HG03103 (cell line): ENCODE measurements around the gene SEMA3F.

ENCODE experiments used
- ATAC-seq: cut with Tn5 transposase; IDR thresholded peaks from one replicate; pipeline ENCODE4 v1.9.1; 2021; ENCODE audit warnings: low read depth; ENCODE audit not compliant: unreplicated experiment

The SEMA3F gene

DNA sequence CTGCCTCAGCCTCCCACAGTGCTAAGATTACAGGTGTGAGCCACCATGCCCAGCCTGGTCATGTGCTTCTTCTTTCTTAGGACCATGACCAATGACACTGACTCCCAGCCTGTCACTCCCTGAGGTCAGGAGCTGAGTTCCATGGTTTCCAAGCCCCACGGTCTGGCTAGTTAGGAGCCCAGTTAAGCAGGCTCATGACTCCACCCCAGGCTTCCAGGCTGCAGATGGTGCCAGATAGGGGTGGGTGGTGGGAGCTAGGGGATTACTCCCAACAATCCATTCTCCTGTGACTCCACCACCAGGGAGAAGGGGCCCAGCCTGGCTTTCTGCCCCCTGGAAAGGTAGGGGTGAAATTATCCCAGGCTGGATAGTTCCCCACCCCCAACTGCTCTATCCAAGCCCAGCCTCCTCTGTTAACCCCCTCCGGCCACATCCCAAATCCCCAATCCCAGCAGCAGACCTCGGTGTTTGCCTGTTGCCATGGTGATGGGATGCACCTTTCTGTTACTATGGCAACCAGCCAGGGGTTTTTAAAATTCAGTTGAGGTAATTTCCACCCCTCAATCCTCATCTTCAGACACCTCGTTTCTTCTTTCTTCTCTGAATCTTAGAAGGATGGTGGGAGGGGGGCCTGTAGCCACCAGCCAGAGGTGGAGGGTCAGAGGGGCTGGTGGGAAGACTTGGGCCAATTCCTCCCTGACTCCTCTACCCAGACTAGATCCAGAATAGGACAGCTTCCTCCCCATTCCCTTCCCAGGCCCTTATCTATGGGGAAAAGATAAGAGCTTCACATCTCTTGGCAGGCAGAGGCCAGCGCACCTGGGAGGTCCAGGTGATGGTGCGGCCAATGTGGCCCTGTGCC is 22.5 kb upstream of the SEMA3F start:
- no peak for ATAC-seq

DNA sequence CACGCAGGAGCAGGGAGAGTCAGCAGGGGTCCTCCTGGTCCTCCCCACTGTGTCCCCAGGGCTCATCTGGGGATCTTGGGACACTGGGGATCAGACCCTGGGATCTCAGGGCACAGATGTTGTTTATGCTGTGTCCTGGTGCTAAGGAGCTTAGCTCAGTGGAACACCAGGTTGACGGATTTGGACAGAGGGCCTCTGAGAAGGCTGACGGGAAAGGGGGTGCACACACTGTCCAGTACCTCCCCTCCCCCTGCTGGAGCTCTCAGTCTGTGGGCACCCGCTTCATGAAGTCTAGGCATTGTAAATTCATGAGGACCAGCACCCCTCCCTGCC is 21.9 kb upstream of the SEMA3F start:
- no peak for ATAC-seq

DNA sequence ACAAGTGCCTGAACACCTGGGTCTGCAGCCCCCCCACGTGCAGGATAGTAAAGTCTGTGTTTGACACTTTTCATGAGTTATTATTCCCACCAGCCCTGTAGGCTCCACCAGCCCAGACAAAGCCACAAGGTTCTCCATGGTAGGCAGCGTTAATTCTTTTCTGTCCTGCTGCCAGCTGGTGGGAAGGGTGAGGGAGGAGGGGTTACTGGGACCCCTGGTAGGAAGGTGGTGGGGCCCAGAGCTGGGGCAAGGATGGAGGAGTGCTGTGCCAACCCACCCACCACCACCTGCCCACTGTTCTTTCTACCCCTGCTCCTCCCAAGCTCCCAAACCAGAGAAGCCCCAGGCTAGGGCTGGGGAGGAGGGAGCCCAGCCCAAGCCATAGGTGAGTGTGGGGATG is 20.8 kb upstream of the SEMA3F start:
- ATAC-seq, result no peak

- no peak for ATAC-seq
These were observed 19.2 kb upstream of the SEMA3F start for GRCh38 chr3:50135964-50136363.

GRCh38 chr3:50136714-50137405 is 18.3 kb upstream of the SEMA3F start:
- ATAC-seq, result no peak

- ATAC-seq, result no peak
These were observed 17.6 kb upstream of the SEMA3F start for GRCh38 chr3:50137531-50137930.

- no peak for ATAC-seq
These were observed 16.6 kb upstream of the SEMA3F start for GRCh38 chr3:50138266-50139200.

GRCh38 chr3:50139308-50139707 is 15.8 kb upstream of the SEMA3F start:
- ATAC-seq, result no peak

GRCh38 chr3:50139718-50140423 is 15.3 kb upstream of the SEMA3F start:
- ATAC-seq, result no peak

DNA sequence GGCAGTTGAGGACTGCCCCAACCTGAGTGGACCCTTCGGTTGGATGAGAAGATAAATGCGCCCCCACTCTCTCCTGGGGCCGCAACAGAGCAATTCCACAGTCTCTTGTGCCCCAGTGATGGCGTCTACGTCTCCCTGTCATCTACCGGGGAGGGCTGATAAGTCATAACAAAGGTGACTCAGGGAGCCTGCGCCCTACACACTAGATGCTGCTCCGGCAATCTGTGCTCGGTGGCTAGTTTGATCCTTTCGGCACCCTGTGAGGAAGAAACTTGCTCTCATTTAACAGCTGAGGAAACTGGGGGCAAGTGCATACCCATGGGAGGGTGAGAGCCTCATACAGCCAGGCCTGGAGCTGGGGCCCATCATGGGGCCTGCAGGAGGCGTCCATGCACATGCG is 14.1 kb upstream of the SEMA3F start:
- no peak for ATAC-seq

DNA sequence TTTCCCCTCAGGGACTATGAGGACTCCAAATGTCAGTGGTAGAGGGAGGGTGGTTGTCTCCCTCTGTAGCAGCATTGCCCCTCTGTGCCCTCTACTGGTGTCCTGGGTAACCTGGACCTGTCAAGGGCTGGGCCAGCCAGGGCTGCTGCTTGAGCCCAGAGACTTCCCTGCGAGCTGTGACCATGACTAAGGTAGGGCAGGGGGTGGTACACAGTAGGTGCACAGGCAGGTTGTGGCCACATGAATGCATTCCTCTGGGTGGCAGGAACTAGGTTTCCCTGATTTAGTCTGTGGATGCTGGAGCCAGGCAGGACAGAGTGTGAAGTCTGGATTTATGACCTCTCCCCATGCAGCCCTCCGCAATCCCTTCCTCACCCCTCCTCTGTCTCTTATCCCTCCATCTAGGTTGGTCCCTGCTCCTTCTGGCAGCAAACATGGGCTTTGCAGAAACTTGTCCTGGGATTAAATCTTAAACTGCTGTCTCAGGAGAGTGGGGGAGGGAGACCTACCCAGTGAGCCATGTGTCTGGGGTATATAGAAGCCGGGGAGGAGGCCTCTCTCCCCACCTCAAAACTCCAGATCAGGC is 8.7 kb upstream of the SEMA3F start:
- no peak for ATAC-seq

DNA sequence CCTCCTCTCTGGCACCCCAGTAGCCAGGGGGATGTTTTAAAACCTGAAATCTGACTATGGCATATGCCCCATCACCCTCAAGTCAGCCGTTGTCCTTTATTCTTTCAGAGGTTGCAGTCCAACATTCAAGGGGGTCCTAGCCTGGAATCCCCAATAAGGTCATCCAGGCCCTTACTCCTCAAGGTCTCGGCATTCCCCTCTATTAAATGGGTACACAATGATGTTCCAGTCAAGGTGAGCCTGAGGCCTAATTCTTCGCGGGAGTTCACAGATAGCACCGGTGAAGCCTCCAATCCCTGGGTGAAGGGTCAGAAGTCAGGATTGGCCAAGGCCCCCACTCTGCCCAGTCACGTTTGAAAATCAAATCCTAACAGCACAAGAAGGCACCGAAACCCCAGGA is 8.1 kb upstream of the SEMA3F start:
- no peak for ATAC-seq

DNA sequence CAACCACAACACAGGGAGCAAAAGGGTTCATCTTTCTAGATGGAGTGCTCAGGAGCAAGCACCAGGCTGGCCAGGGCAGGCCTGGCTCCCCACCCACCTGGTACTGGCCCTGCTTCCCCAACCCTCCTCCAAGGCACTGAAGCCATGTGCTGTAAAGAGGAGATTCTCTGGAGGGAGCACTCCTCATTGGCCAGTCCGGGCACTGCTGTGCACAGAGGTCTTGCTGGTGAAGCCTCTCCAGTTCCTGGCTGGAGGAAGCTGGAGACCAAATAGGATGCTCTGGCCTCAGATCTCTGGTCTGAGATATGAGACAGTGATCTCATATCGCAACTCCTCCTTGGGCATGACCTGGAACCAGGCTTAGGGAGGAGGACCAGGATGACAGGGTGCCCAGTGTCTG is 7.7 kb upstream of the SEMA3F start:
- no peak for ATAC-seq

DNA sequence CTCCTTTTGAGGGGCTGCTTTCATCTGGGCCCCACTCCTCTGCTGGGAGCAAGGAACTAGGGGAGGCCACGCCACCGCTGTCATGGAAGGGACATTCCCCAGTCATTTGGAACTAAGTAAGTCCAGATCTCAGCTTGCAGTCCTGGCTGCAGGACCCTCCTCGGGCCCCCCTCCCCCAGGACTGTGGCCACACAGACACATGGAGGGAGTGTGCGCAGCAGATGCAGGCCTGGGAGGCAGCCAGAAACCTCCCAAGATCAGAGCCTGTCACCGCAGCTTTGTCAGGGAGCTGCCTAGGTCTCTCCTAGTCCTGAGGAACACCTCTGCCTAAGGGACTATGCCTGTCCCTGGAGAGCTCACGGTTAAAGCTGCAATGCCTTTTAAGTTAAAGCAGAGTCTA is 7.3 kb upstream of the SEMA3F start:
- ATAC-seq, result no peak

DNA sequence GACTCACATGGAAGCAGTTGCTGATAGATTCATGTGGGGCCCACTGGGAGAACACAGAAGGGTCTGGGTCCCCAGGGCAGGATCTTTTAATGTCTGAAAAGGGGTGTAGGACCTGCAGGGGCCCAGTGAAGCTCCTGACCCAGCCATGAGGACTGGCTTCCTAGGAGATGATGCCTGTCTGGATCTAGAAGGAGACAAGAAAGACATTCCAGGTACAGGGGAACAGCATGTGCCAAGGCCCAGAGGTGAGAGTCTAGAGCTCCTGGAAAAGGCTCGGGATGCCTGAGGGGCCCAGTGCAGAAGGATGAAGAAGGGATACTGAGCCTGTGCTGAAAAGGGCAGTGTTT is 4.7 kb upstream of the SEMA3F start:
- no peak for ATAC-seq

DNA sequence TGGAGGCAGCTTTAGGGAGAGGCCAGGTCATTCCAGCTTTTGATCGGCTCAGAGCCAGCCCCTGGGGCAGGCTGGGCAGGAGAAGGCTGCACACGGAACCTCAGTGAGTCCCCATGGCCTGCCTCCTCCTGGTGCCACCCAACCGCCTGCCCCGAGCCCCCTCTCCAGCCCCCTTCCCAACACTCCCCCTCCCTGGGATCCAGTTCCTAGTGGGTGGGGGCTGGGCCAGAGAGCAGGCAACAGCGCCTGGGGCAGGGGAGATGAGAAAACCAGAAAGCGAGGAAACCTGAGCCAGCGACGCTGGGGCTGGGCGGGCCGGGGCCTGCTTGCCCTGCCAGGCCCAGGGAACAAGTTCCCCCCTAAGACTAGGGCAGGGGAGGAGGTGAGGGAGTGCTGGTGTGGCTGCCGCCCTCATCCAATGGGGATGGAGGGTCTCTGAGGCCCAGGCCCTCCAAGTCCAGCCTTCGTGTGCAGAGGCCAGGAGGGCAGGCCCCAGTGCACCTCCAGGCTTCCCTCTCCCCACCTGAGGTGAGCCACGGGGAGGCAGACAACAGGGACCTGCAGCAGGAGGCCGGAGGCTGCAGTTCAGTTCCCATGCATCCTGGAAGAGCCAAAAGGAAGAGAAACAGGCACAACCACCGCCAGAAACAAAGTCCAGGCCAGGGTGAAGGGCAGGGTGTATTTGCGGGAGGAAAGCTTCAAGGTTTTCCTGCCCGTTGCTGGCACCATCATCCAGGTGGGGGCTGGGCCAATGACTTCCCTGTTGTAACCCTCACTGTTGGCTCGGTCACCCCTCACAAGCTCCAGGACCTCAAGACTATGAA is 4.0 kb upstream of the SEMA3F start:
- ATAC-seq, result no peak

- no peak for ATAC-seq
These were observed 3.4 kb upstream of the SEMA3F start for GRCh38 chr3:50151728-50152127.

GRCh38 chr3:50153782-50154475 is 1.2 kb upstream of the SEMA3F start:
- no peak for ATAC-seq

DNA sequence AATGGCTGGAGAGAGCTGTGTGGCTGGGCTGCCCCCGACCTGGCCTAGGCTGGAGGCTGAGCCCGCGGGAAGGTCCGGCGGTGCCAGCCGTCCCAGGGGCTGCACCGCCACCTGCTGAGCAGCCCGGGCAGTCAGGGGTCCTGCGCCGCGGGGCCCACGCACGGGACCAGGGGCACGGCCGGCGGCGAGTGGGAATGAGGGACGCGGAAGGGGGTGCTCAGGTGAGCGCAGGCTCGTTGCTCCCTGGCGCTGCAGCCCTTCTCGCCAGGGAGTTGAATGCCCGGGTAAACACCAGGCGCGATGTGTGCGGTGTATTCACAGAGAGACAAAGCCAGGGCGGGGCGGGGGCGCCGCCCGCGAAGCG is 666 bp upstream of the SEMA3F start:
- peak; percentile 26 for ATAC-seq
